ENCODE results near the gene MBNL2. TPM values are rescaled to one million over a fixed set of nuclear protein-coding genes. Genes with fewer than 3 reads are reported as not detected.

Gene MBNL2
- total RNA-seq, 2 experiments from 2014 or later, result 2.7 to 7.4 TPM

DNA sequence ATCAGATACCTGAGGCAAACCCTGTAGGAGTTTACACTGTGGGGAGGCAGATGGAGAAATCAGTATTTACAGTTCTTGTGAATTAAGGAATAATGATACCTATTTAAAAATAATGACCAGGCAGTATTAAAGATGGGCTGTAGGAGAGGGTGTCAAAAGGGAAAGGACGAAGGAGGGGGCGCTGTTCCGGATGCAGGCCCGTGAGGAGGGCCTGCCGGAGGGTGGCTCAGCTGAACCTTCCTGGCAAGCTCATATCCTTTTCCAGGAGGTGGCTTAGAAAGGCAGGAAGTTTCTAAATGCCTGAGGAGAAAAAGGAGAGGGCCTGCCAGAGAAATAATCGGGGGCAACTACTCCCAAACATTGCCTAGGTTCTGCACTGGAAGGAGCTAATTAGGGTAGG, 46.6 kb downstream of the MBNL2 start:
- Histone ChIP-seq H3K9me3 (ENCODE audit: low read length) (no peaks in the 10 kb centered on the region), H3K4me1 (ENCODE audit: insufficient read depth, low read length, poor library complexity, severe bottlenecking) (no peaks in the 10 kb centered on the region), H3K4me2 (ENCODE audit: low read length) (no peak overlapping the region), H3K27ac (ENCODE audit: low read depth, low read length, poor library complexity, severe bottlenecking) (no peak overlapping the region), H4K20me1 (ENCODE audit: insufficient read depth, low read length) (no peaks in the 10 kb centered on the region), H3K36me3 (ENCODE audit: insufficient read depth, low read length) (no peaks in the 10 kb centered on the region), H3K9me2 (ENCODE audit: insufficient read depth, low read length) (no peaks in the 10 kb centered on the region), H3K79me2 (ENCODE audit: insufficient read depth, low read depth, low read length) (no peaks in the 10 kb centered on the region), H2AFZ (ENCODE audit: low read length) (no peak overlapping the region), H3K4me3 (ENCODE audit: low read depth, low read length, poor library complexity, severe bottlenecking) (no peak overlapping the region)
- intact Hi-C loops (cut with micrococcal nuclease; ENCODE audit: unreplicated experiment), result no loop called here
- CTCF ChIA-PET (ENCODE audit: unreplicated experiment), result no interaction called here
- TF ChIP-seq, protein P1, sequence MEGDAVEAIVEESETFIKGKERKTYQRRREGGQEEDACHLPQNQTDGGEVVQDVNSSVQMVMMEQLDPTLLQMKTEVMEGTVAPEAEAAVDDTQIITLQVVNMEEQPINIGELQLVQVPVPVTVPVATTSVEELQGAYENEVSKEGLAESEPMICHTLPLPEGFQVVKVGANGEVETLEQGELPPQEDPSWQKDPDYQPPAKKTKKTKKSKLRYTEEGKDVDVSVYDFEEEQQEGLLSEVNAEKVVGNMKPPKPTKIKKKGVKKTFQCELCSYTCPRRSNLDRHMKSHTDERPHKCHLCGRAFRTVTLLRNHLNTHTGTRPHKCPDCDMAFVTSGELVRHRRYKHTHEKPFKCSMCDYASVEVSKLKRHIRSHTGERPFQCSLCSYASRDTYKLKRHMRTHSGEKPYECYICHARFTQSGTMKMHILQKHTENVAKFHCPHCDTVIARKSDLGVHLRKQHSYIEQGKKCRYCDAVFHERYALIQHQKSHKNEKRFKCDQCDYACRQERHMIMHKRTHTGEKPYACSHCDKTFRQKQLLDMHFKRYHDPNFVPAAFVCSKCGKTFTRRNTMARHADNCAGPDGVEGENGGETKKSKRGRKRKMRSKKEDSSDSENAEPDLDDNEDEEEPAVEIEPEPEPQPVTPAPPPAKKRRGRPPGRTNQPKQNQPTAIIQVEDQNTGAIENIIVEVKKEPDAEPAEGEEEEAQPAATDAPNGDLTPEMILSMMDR (conservative IDR thresholded peaks at IDR 0.05; ENCODE audit: low read length), result no peak
- no peak for TF ChIP-seq EZH2phosphoT487 (IDR thresholded peaks at IDR 0.05; ENCODE audit: borderline replicate concordance, low read depth, low read length)
- DNase-seq (ENCODE audit: low spot score), result no peak
- POLR2A ChIA-PET, result no interaction called here
- no TSS peak for BruUV-seq (replicated peaks)

DNA sequence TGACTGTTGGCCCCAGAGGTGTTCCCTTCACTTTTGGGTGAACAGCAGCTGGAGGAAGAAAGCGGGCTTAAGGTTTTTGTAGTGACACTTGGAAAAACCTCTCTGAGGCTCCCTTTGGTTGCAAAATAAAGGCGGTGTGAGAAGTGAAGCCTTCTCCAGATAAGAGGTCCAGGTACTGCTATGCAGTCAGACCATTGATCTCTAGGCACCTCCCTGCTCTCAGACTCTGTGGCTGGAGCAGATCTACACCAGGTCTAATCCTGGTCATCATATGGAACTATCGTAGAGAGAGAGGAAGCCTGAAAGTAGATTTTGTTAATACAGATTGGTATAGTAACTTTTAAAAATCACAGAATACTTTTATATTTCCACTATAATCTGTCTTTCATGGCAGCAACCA, 47.5 kb downstream of the MBNL2 start:
- no TSS peak for BruUV-seq (replicated peaks)
- no peak for DNase-seq (ENCODE audit: low spot score)
- no peaks in the 10 kb centered on the region for H3K36me3 ChIP-seq (ENCODE audit: insufficient read depth, low read length)
- ChIA-PET CTCF (ENCODE audit: unreplicated experiment) (no interaction called here), POLR2A (no interaction called here)
- no peaks in the 10 kb centered on the region for H3K4me1 ChIP-seq (ENCODE audit: insufficient read depth, low read length, poor library complexity, severe bottlenecking)
- no peaks in the 10 kb centered on the region for H3K9me2 ChIP-seq (ENCODE audit: insufficient read depth, low read length)
- H4K20me1 ChIP-seq (ENCODE audit: insufficient read depth, low read length), result no peaks in the 10 kb centered on the region
- H3K79me2 ChIP-seq (ENCODE audit: insufficient read depth, low read depth, low read length), result no peaks in the 10 kb centered on the region
- no peak overlapping the region for H3K4me3 ChIP-seq (ENCODE audit: low read depth, low read length, poor library complexity, severe bottlenecking)
- H3K4me2 ChIP-seq (ENCODE audit: low read length), result no peak overlapping the region
- intact Hi-C loops (cut with micrococcal nuclease; ENCODE audit: unreplicated experiment), result no loop called here
- H3K9me3 ChIP-seq (ENCODE audit: low read length), result no peaks in the 10 kb centered on the region
- no peak for TF ChIP-seq EZH2phosphoT487 (IDR thresholded peaks at IDR 0.05; ENCODE audit: borderline replicate concordance, low read depth, low read length)
- TF ChIP-seq, protein P1 (conservative IDR thresholded peaks at IDR 0.05; ENCODE audit: low read length), result no peak
- no peak overlapping the region for H3K27ac ChIP-seq (ENCODE audit: low read depth, low read length, poor library complexity, severe bottlenecking)
- no peak overlapping the region for H2AFZ ChIP-seq (ENCODE audit: low read length)

DNA sequence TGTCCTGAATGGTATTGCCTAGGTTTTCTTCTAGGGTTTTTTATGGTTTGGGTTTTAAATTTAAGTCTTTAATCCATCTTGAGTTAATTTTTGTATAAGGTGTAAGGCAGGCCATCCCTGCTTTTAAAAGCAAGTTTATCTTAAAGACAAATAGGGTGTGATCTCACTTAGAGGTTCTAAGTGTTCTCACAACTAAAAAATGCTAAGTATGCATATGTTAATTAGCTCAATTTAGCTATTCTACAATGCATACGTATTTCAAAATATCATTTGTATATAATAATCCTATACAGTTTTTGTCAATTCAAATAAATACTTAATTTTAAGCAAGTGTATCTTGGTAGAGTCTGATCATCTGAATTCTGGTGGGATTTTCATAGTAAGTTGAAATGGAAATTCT, 50.4 kb downstream of the MBNL2 start:
- ChIA-PET POLR2A (no interaction called here), CTCF (ENCODE audit: unreplicated experiment) (no interaction called here)
- H3K36me3 ChIP-seq (ENCODE audit: insufficient read depth, low read length), result peaks cover 5% of the 10 kb centered on the region; the same call in 1 of the 2 replicates
- no peak overlapping the region for H2AFZ ChIP-seq (ENCODE audit: low read length)
- H4K20me1 ChIP-seq (ENCODE audit: insufficient read depth, low read length), result no peaks in the 10 kb centered on the region
- TF ChIP-seq, protein P1 (conservative IDR thresholded peaks at IDR 0.05; ENCODE audit: low read length), result no peak
- TF ChIP-seq EZH2phosphoT487 (IDR thresholded peaks at IDR 0.05; ENCODE audit: borderline replicate concordance, low read depth, low read length), result no peak
- BruUV-seq (replicated peaks), result no TSS peak
- intact Hi-C loops (cut with micrococcal nuclease; ENCODE audit: unreplicated experiment), result no loop called here
- H3K4me3 ChIP-seq (ENCODE audit: low read depth, low read length, poor library complexity, severe bottlenecking), result no peak overlapping the region
- H3K79me2 ChIP-seq (ENCODE audit: insufficient read depth, low read depth, low read length), result no peaks in the 10 kb centered on the region
- no peaks in the 10 kb centered on the region for H3K9me2 ChIP-seq (ENCODE audit: insufficient read depth, low read length)
- H3K27ac ChIP-seq (ENCODE audit: low read depth, low read length, poor library complexity, severe bottlenecking), result no peak overlapping the region
- no peaks in the 10 kb centered on the region for H3K9me3 ChIP-seq (ENCODE audit: low read length)
- H3K4me1 ChIP-seq (ENCODE audit: insufficient read depth, low read length, poor library complexity, severe bottlenecking), result no peaks in the 10 kb centered on the region
- no peak for DNase-seq (ENCODE audit: low spot score)
- no peak overlapping the region for H3K4me2 ChIP-seq (ENCODE audit: low read length)

Data from OCI-LY7 (cell line).